KMS-11 (cell line): ENCODE results near the gene MEIS1.

Experiments
- H2AFZ ChIP-seq: fragments of 200-600 bp; sonication (generic); 2 replicates; pipeline ENCODE4 v1.6.1; 2016; ENCODE audit warnings: antibody characterized with exemption, mixed run types, low read depth
- H3K27ac ChIP-seq: fragments of 200-600 bp; sonication (generic); 2 replicates; pipeline ENCODE4 v1.6.1; 2016; ENCODE audit warnings: mild to moderate bottlenecking, mixed run types
- H3K27me3 ChIP-seq: fragments of 200-600 bp; sonication (generic); 2 replicates; pipeline ENCODE4 v1.6.1; 2017; ENCODE audit warnings: mild to moderate bottlenecking, low read depth, mixed run types, moderate library complexity; ENCODE audit not compliant: insufficient read depth
- H3K36me3 ChIP-seq: fragments of 200-600 bp; sonication (generic); 2 replicates; pipeline ENCODE4 v1.6.1; 2017; ENCODE audit warnings: mild to moderate bottlenecking, mixed run types; ENCODE audit not compliant: insufficient read depth
- H3K4me1 ChIP-seq: fragments of 200-600 bp; sonication (generic); 2 replicates; pipeline ENCODE4 v1.6.1; 2016; ENCODE audit warnings: mild to moderate bottlenecking, low read depth, mixed run types; ENCODE audit not compliant: poor library complexity, severe bottlenecking
- H3K4me2 ChIP-seq: fragments of 200-600 bp; sonication (generic); 2 replicates; pipeline ENCODE4 v1.7.0; 2016; ENCODE audit warnings: mild to moderate bottlenecking, mixed run types
- H3K4me3 ChIP-seq: fragments of 200-600 bp; sonication (generic); IDR thresholded peaks from 2 replicates; pipeline ENCODE4 v1.6.1; 2017; ENCODE audit warnings: low read depth, low read length, mixed read lengths; ENCODE audit not compliant: insufficient read depth
- H3K79me2 ChIP-seq: fragments of 200-600 bp; sonication (generic); 2 replicates; pipeline ENCODE4 v1.6.1; 2016; ENCODE audit warnings: low read depth, mixed run types; ENCODE audit not compliant: insufficient read depth
- H3K9ac ChIP-seq: fragments of 200-600 bp; sonication (generic); 2 replicates; pipeline ENCODE4 v1.6.1; 2016; ENCODE audit warnings: mild to moderate bottlenecking, mixed run types
- H4K20me1 ChIP-seq: fragments of 200-600 bp; sonication (generic); 2 replicates; pipeline ENCODE4 v1.6.1; 2016; ENCODE audit warnings: mild to moderate bottlenecking, mixed run types; ENCODE audit not compliant: insufficient read depth
- TF ChIP-seq, protein P1 (sequence below): fragments of 200-600 bp; sonication (generic); conservative IDR thresholded peaks from 2 replicates; pipeline ENCODE4 v1.6.1; 2017; ENCODE audit warnings: low read depth, mild to moderate bottlenecking, antibody characterized with exemption, low read length, moderate library complexity, mixed read lengths

MEIS1 gene

DNA sequence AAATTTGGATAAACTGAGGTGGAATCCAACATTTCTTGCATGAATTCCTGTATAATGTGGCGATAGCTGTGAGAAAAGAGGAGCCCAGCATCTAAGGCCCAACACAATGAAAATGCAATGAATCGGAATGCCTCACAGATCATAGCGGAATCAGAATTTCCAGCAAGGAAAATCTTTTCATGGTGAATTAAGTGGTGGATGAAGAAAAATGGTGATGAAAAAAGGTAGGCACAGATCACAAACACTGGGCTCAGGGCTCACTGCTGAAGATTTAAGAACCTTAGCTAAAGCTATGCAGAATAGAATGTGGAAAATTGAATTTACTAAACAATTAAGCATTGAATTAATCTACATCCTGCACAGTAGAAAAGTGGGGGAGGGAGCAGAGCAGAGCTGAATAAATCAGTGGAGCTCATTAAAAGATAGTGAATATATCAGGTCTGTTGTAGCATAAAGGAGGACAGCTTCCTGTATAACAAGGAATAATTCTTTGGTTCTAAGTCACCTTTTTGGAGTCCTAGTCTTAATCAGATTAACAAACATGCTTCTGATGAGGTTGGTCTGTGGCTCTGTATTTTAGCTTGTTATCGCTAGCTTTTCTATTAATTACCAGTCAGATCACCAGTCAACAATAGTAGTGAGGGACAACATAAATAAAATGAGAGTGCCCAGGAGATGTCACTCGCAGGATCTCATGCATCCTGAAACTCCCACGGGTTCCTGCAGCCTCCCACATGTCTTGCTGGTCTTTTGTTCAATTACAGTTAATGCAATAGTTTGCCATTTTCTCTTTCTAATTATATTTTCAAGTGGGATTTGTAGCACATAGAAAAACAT, 27.0 kb downstream of the MEIS1 start:
- H3K27me3 ChIP-seq, result no peaks in the 10 kb centered on the region
- H3K36me3 ChIP-seq, result no peaks in the 10 kb centered on the region
- H3K4me3 ChIP-seq, result no peak overlapping the region
- H2AFZ ChIP-seq, result no peak overlapping the region
- H3K27ac ChIP-seq, result no peak overlapping the region
- TF ChIP-seq, protein P1, sequence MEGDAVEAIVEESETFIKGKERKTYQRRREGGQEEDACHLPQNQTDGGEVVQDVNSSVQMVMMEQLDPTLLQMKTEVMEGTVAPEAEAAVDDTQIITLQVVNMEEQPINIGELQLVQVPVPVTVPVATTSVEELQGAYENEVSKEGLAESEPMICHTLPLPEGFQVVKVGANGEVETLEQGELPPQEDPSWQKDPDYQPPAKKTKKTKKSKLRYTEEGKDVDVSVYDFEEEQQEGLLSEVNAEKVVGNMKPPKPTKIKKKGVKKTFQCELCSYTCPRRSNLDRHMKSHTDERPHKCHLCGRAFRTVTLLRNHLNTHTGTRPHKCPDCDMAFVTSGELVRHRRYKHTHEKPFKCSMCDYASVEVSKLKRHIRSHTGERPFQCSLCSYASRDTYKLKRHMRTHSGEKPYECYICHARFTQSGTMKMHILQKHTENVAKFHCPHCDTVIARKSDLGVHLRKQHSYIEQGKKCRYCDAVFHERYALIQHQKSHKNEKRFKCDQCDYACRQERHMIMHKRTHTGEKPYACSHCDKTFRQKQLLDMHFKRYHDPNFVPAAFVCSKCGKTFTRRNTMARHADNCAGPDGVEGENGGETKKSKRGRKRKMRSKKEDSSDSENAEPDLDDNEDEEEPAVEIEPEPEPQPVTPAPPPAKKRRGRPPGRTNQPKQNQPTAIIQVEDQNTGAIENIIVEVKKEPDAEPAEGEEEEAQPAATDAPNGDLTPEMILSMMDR, result no peak
- H4K20me1 ChIP-seq, result no peaks in the 10 kb centered on the region
- no peak overlapping the region for H3K4me2 ChIP-seq
- H3K4me1 ChIP-seq, result peaks cover 35% of the 10 kb centered on the region
- no peaks in the 10 kb centered on the region for H3K79me2 ChIP-seq
- no peak overlapping the region for H3K9ac ChIP-seq

DNA sequence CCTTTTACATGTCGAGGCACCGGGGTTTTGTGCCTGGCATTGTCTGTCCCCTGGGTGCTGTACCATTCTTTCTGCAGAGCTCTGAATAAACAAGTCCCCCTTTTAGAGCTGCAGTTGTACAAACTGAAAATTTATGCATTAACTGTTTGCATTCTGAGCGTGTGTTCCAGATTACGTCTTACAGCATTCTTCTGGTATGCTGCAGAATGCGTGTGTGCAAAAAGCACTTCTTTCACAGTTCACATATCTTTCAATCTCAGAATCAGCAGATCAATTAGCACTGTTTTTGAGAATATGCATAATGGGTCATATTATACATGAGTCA, 27.5 kb downstream of the MEIS1 start:
- Histone ChIP-seq H3K27me3 (no peaks in the 10 kb centered on the region), H3K4me2 (no peak overlapping the region), H3K4me1 (peaks cover 36% of the 10 kb centered on the region), H3K27ac (no peak overlapping the region), H3K4me3 (no peak overlapping the region), H2AFZ (no peak overlapping the region), H4K20me1 (no peaks in the 10 kb centered on the region), H3K9ac (no peak overlapping the region), H3K36me3 (no peaks in the 10 kb centered on the region), H3K79me2 (no peaks in the 10 kb centered on the region)
- TF ChIP-seq, protein P1, result no peak

DNA sequence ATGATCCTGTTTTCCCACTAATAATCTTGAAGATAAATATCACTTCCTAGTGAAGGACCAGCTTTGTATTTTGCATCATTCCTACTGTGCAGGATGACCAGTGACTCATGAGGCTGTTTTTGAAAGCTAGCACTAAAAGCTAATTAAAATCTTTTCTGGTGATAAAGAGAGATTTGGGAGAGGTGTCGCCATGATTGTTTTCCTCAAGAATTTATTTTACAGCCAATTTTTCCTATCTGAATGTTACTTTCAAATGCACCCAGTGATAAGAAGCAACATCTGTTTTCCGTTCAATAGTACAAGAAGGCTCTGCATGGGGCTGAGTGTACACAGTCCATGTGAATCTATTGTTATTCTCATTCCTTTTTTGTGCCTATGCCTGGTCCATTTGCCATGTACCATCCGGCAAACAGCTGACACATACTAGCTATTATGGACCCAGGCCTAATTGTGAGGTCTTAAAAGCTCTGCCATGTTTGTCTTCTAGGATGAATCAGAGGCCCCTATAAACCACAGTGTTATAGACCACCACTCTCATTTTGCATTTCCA, 28.4 kb downstream of the MEIS1 start:
- Histone ChIP-seq H3K27ac (no peak overlapping the region), H2AFZ (no peak overlapping the region), H3K4me2 (no peak overlapping the region), H4K20me1 (no peaks in the 10 kb centered on the region), H3K9ac (no peak overlapping the region), H3K79me2 (no peaks in the 10 kb centered on the region), H3K27me3 (no peaks in the 10 kb centered on the region), H3K4me1 (peaks cover 36% of the 10 kb centered on the region), H3K36me3 (no peaks in the 10 kb centered on the region), H3K4me3 (no peak overlapping the region)
- TF ChIP-seq, protein P1, result no peak

GRCh38 chr2:66464930-66465637, 30.2 kb downstream of the MEIS1 start:
- Histone ChIP-seq H2AFZ (no peak overlapping the region), H3K79me2 (no peaks in the 10 kb centered on the region), H3K9ac (no peak overlapping the region), H3K27ac (peak overlapping the region; percentile 58), H3K4me3 (no peak overlapping the region), H4K20me1 (no peaks in the 10 kb centered on the region), H3K4me1 (peaks cover 49% of the 10 kb centered on the region), H3K27me3 (no peaks in the 10 kb centered on the region), H3K36me3 (no peaks in the 10 kb centered on the region), H3K4me2 (peak overlapping the region; percentile 77)
- TF ChIP-seq, protein P1, result no peak
